HG03571 (cell line): ENCODE measurements around the gene EYA2.

ENCODE experiments used
- ATAC-seq: cut with Tn5 transposase; IDR thresholded peaks from one replicate; pipeline ENCODE4 v1.9.1; 2021; ENCODE audit not compliant: unreplicated experiment

The EYA2 gene

GRCh38 chr20:46977204-46977603, 82.6 kb downstream of the EYA2 start:
- no peak for ATAC-seq

- no peak for ATAC-seq
Observed at GRCh38 chr20:46977909-46978588, 83.4 kb downstream of the EYA2 start.

DNA sequence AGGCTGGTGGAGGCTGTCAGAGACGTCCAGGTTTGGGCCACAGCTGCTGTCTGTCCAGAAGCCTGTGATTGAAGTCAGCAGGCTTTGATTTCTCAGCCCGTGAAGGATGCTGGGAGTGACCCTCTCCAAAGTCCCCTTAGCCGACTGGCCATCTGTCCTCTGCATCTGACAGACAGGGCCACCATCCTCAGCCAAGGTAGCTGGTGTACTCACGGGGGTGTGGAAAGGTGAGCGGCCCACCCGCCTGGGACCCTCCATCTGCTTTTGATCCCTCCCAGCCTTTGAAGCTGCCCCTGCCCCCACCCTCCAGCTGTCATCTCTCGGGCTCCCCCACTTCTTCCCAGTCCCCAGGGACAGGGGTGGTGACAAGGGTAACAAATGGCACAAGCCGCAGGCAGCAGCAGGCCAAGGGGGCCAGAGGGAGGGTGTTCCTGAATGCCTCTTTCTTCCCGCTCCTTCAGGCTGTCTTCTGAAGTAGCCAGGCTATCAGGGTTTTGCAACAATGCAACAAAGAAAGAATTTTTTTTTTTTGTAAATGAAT, 84.4 kb downstream of the EYA2 start:
- ATAC-seq: no peak

DNA sequence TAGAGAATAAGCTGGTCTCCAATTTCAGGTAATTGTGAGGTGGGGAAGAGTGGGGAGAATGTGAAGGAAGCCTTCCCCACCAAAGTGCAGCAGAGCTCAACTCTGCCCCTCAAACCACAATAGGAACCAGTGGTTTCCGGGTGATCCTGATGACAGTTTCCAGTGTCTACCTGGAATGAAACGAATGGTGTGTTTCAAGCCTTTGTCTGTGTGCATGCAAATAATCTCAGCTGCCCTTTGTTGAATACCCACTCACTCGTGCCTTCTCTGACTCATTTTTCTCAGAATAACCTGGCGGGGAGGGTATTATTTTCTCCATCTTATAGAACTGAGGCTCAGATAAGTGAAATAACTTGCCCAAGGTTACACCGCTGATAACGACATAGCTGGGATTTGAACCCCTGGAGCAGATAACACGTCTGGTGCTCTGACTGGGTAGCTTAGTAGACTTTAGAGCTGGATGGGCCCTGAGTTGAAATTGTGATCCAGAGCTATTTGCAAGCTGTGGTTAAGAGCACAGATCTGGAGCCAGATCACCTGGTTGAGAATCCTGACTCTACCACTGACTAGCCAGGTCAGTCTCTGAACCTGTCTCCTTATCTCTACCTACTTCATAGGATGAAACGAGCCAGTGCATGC, 85.1 kb downstream of the EYA2 start:
- ATAC-seq: no peak

DNA sequence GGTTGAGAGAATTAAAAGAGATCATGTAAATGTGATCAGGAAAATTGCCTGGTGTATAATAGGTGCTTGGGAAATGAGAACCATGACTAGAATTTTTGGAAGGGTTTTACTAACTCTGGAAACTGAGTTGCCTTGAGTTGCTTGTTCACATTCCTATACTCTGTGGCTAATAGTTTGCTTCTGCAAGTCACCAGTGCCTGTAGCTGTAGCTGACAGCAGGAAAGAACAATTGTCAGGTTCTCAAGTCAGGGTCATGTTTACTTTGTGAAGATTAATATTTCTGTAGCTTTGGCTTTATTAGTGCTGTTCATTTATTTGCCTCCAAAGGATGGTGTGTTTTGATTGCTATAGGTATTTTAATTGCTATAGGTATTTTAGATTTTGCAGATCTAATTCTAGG, 86.5 kb downstream of the EYA2 start:
- ATAC-seq: no peak

- ATAC-seq: no peak
Observed at GRCh38 chr20:46983466-46983865, 88.8 kb downstream of the EYA2 start.

- ATAC-seq: no peak
Observed at GRCh38 chr20:46984405-46984804, 89.8 kb downstream of the EYA2 start.

DNA sequence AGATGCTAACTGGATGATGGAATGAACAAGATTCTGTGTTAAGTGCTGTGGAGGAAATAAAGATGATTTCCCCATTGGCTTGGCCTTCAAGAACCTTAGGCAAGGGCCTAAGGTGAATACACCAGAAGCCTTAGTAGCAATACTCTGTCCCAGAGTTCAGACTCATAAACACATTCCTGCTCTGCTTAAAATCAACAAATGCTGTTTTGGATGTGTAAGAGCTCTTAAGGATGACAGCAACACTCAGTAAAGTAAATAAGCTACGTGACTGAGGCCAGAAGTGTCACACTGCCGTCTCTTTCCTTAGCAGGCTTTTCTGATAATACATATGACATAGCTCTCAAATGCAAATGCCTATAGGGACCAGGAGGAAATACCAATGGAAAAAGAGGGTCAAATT, 90.6 kb downstream of the EYA2 start:
- ATAC-seq: no peak

DNA sequence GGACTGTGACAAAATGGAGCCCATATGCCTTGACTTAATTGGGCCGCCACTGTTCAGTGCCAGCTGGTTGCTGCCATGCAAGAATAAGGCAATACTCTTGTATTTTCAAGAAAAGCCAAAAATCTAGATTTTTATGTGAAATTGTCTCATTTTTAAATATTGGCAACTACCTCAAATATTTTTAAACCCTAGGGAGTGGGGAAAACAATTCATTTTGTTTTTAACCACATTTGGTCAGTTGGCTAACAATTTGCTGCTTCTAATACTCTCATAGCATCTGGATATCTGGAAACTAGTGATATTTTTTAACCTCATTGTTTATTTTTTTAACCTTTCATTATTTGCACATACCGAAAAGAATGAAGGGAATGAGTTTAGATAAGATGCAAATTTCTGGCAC, 91.0 kb downstream of the EYA2 start:
- ATAC-seq: no peak

GRCh38 chr20:46987001-46987400, 92.4 kb downstream of the EYA2 start:
- ATAC-seq: no peak

- ATAC-seq: no peak
Observed at GRCh38 chr20:46990017-46990595, 95.5 kb downstream of the EYA2 start.

- no peak for ATAC-seq
Observed at GRCh38 chr20:46990596-46991104, 96.0 kb downstream of the EYA2 start.

DNA sequence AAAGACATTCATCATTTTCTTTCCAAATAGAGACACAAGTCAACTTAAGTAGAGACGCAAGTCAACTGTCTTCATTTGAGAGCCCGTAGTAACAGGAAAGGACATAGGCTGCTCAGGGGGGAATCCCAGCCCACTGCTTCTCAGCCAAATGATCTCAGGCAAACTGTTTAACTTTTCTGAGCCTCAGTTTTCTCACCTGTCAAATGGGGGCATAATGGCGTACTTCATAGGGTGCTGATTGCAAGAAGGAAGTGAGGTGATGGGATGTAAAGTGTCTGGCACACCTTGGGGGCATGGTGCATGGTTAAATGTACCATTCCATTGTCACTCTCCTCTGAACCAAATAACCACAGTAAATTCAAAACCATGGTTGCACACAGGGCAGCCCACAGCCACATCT, 96.5 kb downstream of the EYA2 start:
- no peak for ATAC-seq

GRCh38 chr20:46991880-46992639, 97.4 kb downstream of the EYA2 start:
- ATAC-seq: no peak

GRCh38 chr20:46992640-46993035, 98.0 kb downstream of the EYA2 start:
- ATAC-seq: no peak

DNA sequence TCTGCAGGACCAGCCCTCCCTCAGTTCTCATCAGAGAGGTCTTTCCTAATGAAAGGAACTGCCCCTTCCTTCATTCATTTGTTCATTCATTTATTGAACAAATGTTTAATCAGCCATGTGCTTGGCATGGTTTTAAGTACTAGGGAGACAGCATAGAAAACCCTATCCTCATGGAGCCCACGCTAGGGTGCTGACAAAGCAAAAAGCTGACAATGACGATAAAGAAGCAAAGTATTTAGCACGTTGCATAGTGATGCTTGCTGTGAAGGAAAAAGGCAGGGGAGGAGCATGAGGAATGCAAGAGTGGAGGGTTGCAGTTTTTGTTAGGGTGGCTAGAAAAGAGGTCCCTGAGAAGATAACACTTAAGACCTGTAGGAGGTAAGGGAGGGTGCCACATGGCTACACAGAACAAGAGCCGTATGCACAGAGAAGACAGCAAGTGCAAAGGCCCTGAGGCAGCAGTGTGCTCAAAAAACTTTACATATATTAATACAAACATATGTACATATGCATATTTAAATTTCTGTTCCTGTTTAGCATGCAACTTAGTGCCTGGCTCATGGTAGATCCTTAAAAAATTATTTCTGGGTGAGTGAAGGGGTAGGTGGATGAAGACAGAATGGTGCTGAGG, 98.9 kb downstream of the EYA2 start:
- ATAC-seq: no peak

- ATAC-seq: peak; percentile 82
Observed at GRCh38 chr20:46994341-46994740, 99.7 kb downstream of the EYA2 start.

DNA sequence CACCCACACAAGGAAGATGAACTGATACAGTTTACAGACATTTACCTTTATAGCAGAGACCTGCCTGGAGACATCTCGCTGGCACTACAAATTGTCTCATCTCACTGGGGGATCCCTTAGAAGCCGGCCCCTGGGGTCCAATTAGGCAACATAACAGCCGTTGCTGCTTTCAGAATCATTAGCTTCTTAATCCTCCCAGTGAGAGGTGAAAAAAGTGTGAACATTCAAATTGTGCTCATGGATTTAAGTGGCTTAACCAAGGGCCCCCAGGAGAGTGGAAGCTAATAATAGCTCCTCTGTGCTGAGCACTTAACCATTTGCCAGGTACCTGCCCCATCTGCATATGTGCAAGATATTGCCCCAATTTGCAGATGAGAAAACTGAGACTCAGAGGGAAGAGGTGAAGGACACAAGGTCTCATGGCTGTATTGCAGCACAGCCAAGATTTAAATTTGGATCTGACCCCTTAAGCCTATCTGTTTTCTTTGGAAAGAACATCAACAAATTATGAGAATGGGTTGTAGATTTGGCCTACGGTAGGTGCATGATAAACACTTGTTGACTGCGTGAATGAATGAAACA, 101.0 kb downstream of the EYA2 start:
- ATAC-seq: no peak

DNA sequence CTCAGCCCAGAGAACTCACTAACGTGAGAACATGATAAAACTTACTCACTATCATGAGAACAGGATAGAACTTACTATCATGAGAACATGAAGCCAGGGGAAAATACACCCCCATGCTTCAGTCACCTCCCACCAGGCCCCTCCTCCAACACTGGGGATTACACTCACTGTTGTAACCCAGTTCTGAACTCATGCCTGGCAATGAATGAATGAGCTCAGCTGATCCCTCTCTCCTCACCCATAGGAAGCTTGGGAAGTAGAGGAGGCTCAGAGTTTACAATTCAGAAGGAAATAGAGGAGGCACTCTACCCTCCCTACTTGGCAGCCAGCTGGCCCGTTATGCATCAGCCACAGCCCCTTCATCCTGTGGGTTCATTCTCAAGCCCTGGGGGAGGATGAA, 102.5 kb downstream of the EYA2 start:
- no peak for ATAC-seq

DNA sequence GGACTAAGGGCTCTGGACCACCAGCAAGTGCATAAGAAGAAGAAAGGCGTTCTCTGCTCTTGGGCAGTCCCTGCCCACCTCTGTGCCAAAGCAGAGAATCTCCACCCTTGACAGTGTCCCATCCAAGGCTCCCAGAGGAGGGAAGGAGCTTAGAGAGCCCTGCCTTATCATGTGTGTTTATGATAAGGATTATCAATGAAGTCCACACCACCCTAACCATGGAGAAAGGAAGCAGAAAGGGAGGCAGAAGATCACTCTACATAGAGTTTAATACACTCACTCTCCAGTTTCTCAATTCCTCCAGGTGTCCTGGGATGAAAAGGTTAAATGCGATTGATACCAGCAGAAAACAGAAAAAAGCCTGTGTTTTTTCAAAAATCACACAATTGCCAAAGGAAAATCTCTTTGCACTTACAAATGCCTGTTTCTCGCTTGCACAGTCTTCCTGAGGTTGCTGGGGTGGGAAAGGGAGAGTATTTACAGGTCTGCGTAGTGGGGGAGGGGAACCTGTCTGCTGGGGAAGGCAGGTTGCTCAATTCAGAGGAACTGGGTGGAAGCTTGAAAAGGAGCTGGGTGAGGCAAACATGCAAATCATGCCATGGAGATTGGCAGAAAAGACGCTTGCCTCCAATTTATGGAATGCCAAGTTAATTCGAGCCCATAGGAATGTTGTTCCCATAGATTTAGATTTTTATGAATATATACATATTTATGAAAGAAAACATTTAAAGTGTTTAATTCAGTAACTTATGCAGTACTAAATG, 104.0 kb downstream of the EYA2 start:
- ATAC-seq: no peak
